ENCODE measurements around the gene GMEB1. TPM values are rescaled to one million over a fixed set of nuclear protein-coding genes. Genes with fewer than 3 reads are reported as not detected.

The GMEB1 gene
- polyA plus RNA-seq, 1 donor from 2014 or later, result 4.9 TPM

- TF ChIP-seq EZH2 (IDR thresholded peaks at IDR 0.05; ENCODE audit: borderline replicate concordance, insufficient read depth, low read length, poor library complexity, severe bottlenecking) (no peak), RAD21 (conservative IDR thresholded peaks at IDR 0.05) (no peak), TAF1 (IDR thresholded peaks at IDR 0.05; ENCODE audit: low read depth) (no peak), MXI1 (conservative IDR thresholded peaks at IDR 0.05; ENCODE audit: poor library complexity, severe bottlenecking) (no peak), POLR2AphosphoS5 (IDR thresholded peaks at IDR 0.05) (no peak), SMC3 (conservative IDR thresholded peaks at IDR 0.05; ENCODE audit: poor library complexity) (no peak), EP300 (conservative IDR thresholded peaks at IDR 0.05; ENCODE audit: poor library complexity, severe bottlenecking) (no peak)
- TF ChIP-seq, protein P1, sequence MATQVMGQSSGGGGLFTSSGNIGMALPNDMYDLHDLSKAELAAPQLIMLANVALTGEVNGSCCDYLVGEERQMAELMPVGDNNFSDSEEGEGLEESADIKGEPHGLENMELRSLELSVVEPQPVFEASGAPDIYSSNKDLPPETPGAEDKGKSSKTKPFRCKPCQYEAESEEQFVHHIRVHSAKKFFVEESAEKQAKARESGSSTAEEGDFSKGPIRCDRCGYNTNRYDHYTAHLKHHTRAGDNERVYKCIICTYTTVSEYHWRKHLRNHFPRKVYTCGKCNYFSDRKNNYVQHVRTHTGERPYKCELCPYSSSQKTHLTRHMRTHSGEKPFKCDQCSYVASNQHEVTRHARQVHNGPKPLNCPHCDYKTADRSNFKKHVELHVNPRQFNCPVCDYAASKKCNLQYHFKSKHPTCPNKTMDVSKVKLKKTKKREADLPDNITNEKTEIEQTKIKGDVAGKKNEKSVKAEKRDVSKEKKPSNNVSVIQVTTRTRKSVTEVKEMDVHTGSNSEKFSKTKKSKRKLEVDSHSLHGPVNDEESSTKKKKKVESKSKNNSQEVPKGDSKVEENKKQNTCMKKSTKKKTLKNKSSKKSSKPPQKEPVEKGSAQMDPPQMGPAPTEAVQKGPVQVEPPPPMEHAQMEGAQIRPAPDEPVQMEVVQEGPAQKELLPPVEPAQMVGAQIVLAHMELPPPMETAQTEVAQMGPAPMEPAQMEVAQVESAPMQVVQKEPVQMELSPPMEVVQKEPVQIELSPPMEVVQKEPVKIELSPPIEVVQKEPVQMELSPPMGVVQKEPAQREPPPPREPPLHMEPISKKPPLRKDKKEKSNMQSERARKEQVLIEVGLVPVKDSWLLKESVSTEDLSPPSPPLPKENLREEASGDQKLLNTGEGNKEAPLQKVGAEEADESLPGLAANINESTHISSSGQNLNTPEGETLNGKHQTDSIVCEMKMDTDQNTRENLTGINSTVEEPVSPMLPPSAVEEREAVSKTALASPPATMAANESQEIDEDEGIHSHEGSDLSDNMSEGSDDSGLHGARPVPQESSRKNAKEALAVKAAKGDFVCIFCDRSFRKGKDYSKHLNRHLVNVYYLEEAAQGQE (IDR thresholded peaks at IDR 0.05; ENCODE audit: borderline replicate concordance), result no peak
- TF ChIP-seq, protein P2, sequence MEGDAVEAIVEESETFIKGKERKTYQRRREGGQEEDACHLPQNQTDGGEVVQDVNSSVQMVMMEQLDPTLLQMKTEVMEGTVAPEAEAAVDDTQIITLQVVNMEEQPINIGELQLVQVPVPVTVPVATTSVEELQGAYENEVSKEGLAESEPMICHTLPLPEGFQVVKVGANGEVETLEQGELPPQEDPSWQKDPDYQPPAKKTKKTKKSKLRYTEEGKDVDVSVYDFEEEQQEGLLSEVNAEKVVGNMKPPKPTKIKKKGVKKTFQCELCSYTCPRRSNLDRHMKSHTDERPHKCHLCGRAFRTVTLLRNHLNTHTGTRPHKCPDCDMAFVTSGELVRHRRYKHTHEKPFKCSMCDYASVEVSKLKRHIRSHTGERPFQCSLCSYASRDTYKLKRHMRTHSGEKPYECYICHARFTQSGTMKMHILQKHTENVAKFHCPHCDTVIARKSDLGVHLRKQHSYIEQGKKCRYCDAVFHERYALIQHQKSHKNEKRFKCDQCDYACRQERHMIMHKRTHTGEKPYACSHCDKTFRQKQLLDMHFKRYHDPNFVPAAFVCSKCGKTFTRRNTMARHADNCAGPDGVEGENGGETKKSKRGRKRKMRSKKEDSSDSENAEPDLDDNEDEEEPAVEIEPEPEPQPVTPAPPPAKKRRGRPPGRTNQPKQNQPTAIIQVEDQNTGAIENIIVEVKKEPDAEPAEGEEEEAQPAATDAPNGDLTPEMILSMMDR (IDR thresholded peaks at IDR 0.05; ENCODE audit: poor library complexity, severe bottlenecking), result no peak
- no peaks in the 10 kb centered on the region for H3K27me3 ChIP-seq (ENCODE audit: insufficient read depth, low read depth, low read length)
- H3K4me3 ChIP-seq (ENCODE audit: low read length), result peak overlapping the region; percentile 79
- no peaks in the 10 kb centered on the region for H3K9me2 ChIP-seq (ENCODE audit: insufficient read depth, low read length)
- peak overlapping the region; percentile 84 for H3K9ac ChIP-seq (ENCODE audit: low read length)
- peak overlapping the region; percentile 93 for H3K27ac ChIP-seq (ENCODE audit: low read length)
- peak overlapping the region; percentile 81 for H3K4me2 ChIP-seq (ENCODE audit: low read length)
- peaks cover 6% of the 10 kb centered on the region for H3K79me2 ChIP-seq (replicated peaks; ENCODE audit: insufficient read depth, low read length)
- no peaks in the 10 kb centered on the region for H3K36me3 ChIP-seq (ENCODE audit: insufficient read depth, low read length)
- peak overlapping the region; percentile 92 for H2AFZ ChIP-seq (ENCODE audit: low read depth, low read length)
- peaks cover 8% of the 10 kb centered on the region for H3F3A ChIP-seq (ENCODE audit: insufficient read depth, low read length, poor library complexity, severe bottlenecking)
- H4K20me1 ChIP-seq (ENCODE audit: insufficient read depth), result no peaks in the 10 kb centered on the region
- H3K9me3 ChIP-seq (ENCODE audit: low read length), result no peaks in the 10 kb centered on the region
Measured at GRCh38 chr1:28642056-28642846, 26.3 kb upstream of the GMEB1 start.

GRCh38 chr1:28642847-28643635 lies 25.5 kb upstream of the GMEB1 start, which contains the start of gene TAF12:
Gene TAF12, minus strand, starts transcription at chr1:28643067. Its CDS starts 20,986 bp downstream, at chr1:28622081.
- H4K20me1 ChIP-seq (ENCODE audit: insufficient read depth), result no peaks in the 10 kb centered on the region
- no peaks in the 10 kb centered on the region for H3K9me2 ChIP-seq (ENCODE audit: insufficient read depth, low read length)
- H3K4me2 ChIP-seq (ENCODE audit: low read length), result peak within 1 kb of the TSS; percentile 81
- no peaks in the 10 kb centered on the region for H3K27me3 ChIP-seq (ENCODE audit: insufficient read depth, low read depth, low read length)
- H2AFZ ChIP-seq (ENCODE audit: low read depth, low read length), result peak within 1 kb of the TSS; percentile 92
- peak within 1 kb of the TSS; percentile 93 for H3K27ac ChIP-seq (ENCODE audit: low read length)
- TF ChIP-seq EZH2 (IDR thresholded peaks at IDR 0.05; ENCODE audit: borderline replicate concordance, insufficient read depth, low read length, poor library complexity, severe bottlenecking), result no peak
- TF ChIP-seq, protein P1 (IDR thresholded peaks at IDR 0.05; ENCODE audit: borderline replicate concordance), result peak; percentile 88
- TF ChIP-seq RAD21 (conservative IDR thresholded peaks at IDR 0.05), result peak; percentile 68
- TF ChIP-seq MXI1 (conservative IDR thresholded peaks at IDR 0.05; ENCODE audit: poor library complexity, severe bottlenecking), result peak; percentile 92
- TF ChIP-seq POLR2AphosphoS5 (IDR thresholded peaks at IDR 0.05), result peak; percentile 95
- TF ChIP-seq TAF1 (IDR thresholded peaks at IDR 0.05; ENCODE audit: low read depth), result peak; percentile 91
- TF ChIP-seq, protein P2 (IDR thresholded peaks at IDR 0.05; ENCODE audit: poor library complexity, severe bottlenecking), result peak; percentile 69
- TF ChIP-seq SMC3 (conservative IDR thresholded peaks at IDR 0.05; ENCODE audit: poor library complexity), result peak; percentile 57
- peak; percentile 87 for TF ChIP-seq EP300 (conservative IDR thresholded peaks at IDR 0.05; ENCODE audit: poor library complexity, severe bottlenecking)
- peak within 1 kb of the TSS; percentile 79 for H3K4me3 ChIP-seq (ENCODE audit: low read length)
- H3K79me2 ChIP-seq (replicated peaks; ENCODE audit: insufficient read depth, low read length), result peaks cover 6% of the 10 kb centered on the region
- peak within 1 kb of the TSS; percentile 84 for H3K9ac ChIP-seq (ENCODE audit: low read length)
- H3K9me3 ChIP-seq (ENCODE audit: low read length), result no peaks in the 10 kb centered on the region
- H3K36me3 ChIP-seq (ENCODE audit: insufficient read depth, low read length), result no peaks in the 10 kb centered on the region
- peaks cover 8% of the 10 kb centered on the region for H3F3A ChIP-seq (ENCODE audit: insufficient read depth, low read length, poor library complexity, severe bottlenecking)
